HEK293 (cell line): ENCODE measurements around the gene TRMT44.

Source experiments
- CTCF ChIA-PET: fragments of 350-600 bp; formaldehyde crosslinking; extraction: SDS; loops from one replicate; lab custom pipeline; 2021; ENCODE audit warnings: antibody characterized with exemption; lab: Yijun Ruan, JAX
- POLR2A ChIA-PET: fragments of 300-600 bp; formaldehyde crosslinking; extraction: SDS; loops from one replicate; lab custom pipeline; 2020; ENCODE audit warnings: antibody characterized with exemption, inconsistent platforms; lab: Yijun Ruan, JAX
- H3K27ac ChIP-seq: fragments of 200-500 bp; sonication (Bioruptor generic); 2 replicates; pipeline ENCODE4 v1.5.1; 2014; ENCODE audit warnings: low read depth, low read length, control low read depth, inconsistent platforms; ENCODE audit errors: extremely low read depth
- H3K36me3 ChIP-seq, 2 experiments: fragments of 200-500 bp in 1 of 2; sonication (Bioruptor generic) in 1 of 2; 1 replicate in 1 of 2; 2 replicates in 1 of 2; pipeline ENCODE4 v1.5.1; 2014 to 2017; ENCODE audit warnings: inconsistent platforms in 2 of 2, low read length in 2 of 2; ENCODE audit not compliant: control insufficient read depth in 2 of 2, insufficient read depth in 1 of 2
- H3K4me1 ChIP-seq: fragments of 200-500 bp; sonication (Bioruptor generic); 2 replicates; pipeline ENCODE4 v1.5.1; 2014; ENCODE audit warnings: mild to moderate bottlenecking, low read length, inconsistent platforms; ENCODE audit not compliant: control insufficient read depth, insufficient read depth
- H3K4me3 ChIP-seq: 2 replicates; pipeline ENCODE4 v1.5.1; 2011; ENCODE audit warnings: low read depth, mild to moderate bottlenecking, control low read depth, low read length, moderate library complexity
- H3K9me3 ChIP-seq: fragments of 200-500 bp; sonication (Bioruptor generic); 2 replicates; pipeline ENCODE4 v1.5.1; 2014; ENCODE audit warnings: low read depth, low read length, inconsistent platforms; ENCODE audit not compliant: control insufficient read depth, insufficient read depth
- ZFHX2 ChIP-seq: fragments of 450-650 bp; formaldehyde crosslinking; conservative IDR thresholded peaks from 2 replicates; pipeline ENCODE4 v1.5.1; 2016; ENCODE audit warnings: missing biosample characterization, missing genetic modification characterization
- ZFP3 ChIP-seq: fragments of 450-650 bp; formaldehyde crosslinking; IDR thresholded peaks from 2 replicates; pipeline ENCODE4 v1.5.1; 2016; ENCODE audit warnings: low read depth, missing biosample characterization, missing genetic modification characterization
- ZIC2 ChIP-seq: fragments of 450-650 bp; formaldehyde crosslinking; IDR thresholded peaks from 2 replicates; pipeline ENCODE4 v1.5.1; 2016; ENCODE audit warnings: missing biosample characterization, missing genetic modification characterization
- ZNF121 ChIP-seq: fragments of 450-650 bp; formaldehyde crosslinking; IDR thresholded peaks from 2 replicates; pipeline ENCODE4 v1.5.1; 2016; ENCODE audit warnings: missing biosample characterization, missing genetic modification characterization
- ZNF146 ChIP-seq: fragments of 450-650 bp; formaldehyde crosslinking; IDR thresholded peaks from 2 replicates; pipeline ENCODE4 v1.5.1; 2016; ENCODE audit warnings: missing biosample characterization, missing genetic modification characterization
- ZNF155 ChIP-seq: fragments of 450-650 bp; formaldehyde crosslinking; IDR thresholded peaks from 2 replicates; pipeline ENCODE4 v1.5.1; 2016; ENCODE audit warnings: missing biosample characterization, missing genetic modification characterization
- ZNF24 ChIP-seq: fragments of 450-650 bp; formaldehyde crosslinking; IDR thresholded peaks from 2 replicates; pipeline ENCODE4 v1.5.1; 2016; ENCODE audit warnings: missing biosample characterization, missing genetic modification characterization
- ZNF335 ChIP-seq: fragments of 450-650 bp; formaldehyde crosslinking; conservative IDR thresholded peaks from 2 replicates; pipeline ENCODE4 v1.5.1; 2016; ENCODE audit warnings: missing biosample characterization, missing genetic modification characterization
- ZNF362 ChIP-seq: fragments of 450-650 bp; formaldehyde crosslinking; IDR thresholded peaks from 2 replicates; pipeline ENCODE4 v1.5.1; 2016; ENCODE audit warnings: missing biosample characterization, missing genetic modification characterization
- ZNF391 ChIP-seq: fragments of 450-650 bp; formaldehyde crosslinking; IDR thresholded peaks from 2 replicates; pipeline ENCODE4 v1.5.1; 2016; ENCODE audit warnings: low read depth, missing biosample characterization, missing genetic modification characterization, borderline replicate concordance
- ZNF555 ChIP-seq: fragments of 450-650 bp; formaldehyde crosslinking; conservative IDR thresholded peaks from 2 replicates; pipeline ENCODE4 v1.5.1; 2017; ENCODE audit warnings: missing biosample characterization, mild to moderate bottlenecking, missing genetic modification characterization, inconsistent platforms
- ZNF571 ChIP-seq: fragments of 450-650 bp; formaldehyde crosslinking; IDR thresholded peaks from 2 replicates; pipeline ENCODE4 v1.5.0; 2017; ENCODE audit warnings: missing biosample characterization, missing genetic modification characterization
- ZNF654 ChIP-seq: fragments of 450-650 bp; formaldehyde crosslinking; IDR thresholded peaks from 2 replicates; pipeline ENCODE4 v1.5.1; 2016; ENCODE audit warnings: low read depth, missing biosample characterization, missing genetic modification characterization
- ZNF837 ChIP-seq: fragments of 450-650 bp; formaldehyde crosslinking; IDR thresholded peaks from 2 replicates; pipeline ENCODE4 v1.5.1; 2016; ENCODE audit warnings: missing biosample characterization, missing genetic modification characterization
- TF ChIP-seq, protein P1 (sequence below): fragments of 450-650 bp; formaldehyde crosslinking; conservative IDR thresholded peaks from 2 replicates; pipeline ENCODE4 v1.5.1; 2016; ENCODE audit warnings: low read depth, missing biosample characterization, missing genetic modification characterization
- TF ChIP-seq, protein P2 (sequence below): fragments of 450-650 bp; formaldehyde crosslinking; IDR thresholded peaks from 2 replicates; pipeline ENCODE4 v1.5.1; 2016; ENCODE audit warnings: missing biosample characterization, missing genetic modification characterization
- TF ChIP-seq, protein P3 (sequence below): fragments of 450-650 bp; formaldehyde crosslinking; IDR thresholded peaks from 2 replicates; pipeline ENCODE4 v1.5.1; 2016; ENCODE audit warnings: missing biosample characterization, missing genetic modification characterization
- TF ChIP-seq, protein P4 (sequence below): fragments of 450-650 bp; formaldehyde crosslinking; IDR thresholded peaks from 2 replicates; pipeline ENCODE4 v1.5.1; 2016; ENCODE audit warnings: missing biosample characterization, missing genetic modification characterization
- TF ChIP-seq, protein P5 (sequence below): fragments of 450-650 bp; formaldehyde crosslinking; IDR thresholded peaks from 2 replicates; pipeline ENCODE4; 2016; ENCODE audit warnings: missing biosample characterization, missing genetic modification characterization

The TRMT44 gene

DNA sequence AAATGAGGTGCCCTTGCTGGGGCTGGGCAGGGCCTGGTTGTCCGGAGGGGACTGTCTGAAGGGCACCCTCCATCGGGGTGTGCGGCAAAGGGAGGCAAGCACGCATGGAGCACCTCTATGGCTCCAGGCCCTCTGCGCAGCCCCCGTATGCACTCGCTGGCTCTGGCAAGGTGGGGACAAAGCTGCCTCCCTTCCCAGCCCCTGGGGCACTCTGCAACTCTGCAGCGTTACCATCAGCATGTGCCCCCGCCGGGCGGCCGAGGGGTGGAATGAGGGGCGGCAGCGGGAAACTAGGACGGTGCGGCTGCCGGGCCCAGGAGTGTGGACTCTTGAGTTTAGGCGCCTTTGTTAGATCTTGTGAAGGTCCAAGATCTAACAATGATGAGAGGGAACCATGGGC is 26.4 kb downstream of the TRMT44 start (continued):
- TF ChIP-seq, protein P1, sequence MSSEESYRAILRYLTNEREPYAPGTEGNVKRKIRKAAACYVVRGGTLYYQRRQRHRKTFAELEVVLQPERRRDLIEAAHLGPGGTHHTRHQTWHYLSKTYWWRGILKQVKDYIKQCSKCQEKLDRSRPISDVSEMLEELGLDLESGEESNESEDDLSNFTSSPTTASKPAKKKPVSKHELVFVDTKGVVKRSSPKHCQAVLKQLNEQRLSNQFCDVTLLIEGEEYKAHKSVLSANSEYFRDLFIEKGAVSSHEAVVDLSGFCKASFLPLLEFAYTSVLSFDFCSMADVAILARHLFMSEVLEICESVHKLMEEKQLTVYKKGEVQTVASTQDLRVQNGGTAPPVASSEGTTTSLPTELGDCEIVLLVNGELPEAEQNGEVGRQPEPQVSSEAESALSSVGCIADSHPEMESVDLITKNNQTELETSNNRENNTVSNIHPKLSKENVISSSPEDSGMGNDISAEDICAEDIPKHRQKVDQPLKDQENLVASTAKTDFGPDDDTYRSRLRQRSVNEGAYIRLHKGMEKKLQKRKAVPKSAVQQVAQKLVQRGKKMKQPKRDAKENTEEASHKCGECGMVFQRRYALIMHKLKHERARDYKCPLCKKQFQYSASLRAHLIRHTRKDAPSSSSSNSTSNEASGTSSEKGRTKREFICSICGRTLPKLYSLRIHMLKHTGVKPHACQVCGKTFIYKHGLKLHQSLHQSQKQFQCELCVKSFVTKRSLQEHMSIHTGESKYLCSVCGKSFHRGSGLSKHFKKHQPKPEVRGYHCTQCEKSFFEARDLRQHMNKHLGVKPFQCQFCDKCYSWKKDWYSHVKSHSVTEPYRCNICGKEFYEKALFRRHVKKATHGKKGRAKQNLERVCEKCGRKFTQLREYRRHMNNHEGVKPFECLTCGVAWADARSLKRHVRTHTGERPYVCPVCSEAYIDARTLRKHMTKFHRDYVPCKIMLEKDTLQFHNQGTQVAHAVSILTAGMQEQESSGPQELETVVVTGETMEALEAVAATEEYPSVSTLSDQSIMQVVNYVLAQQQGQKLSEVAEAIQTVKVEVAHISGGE = no peak
- TF ChIP-seq ZNF24 (tag by site-specific recombination) = no peak
- no peak for TF ChIP-seq ZFHX2 (tag by site-specific recombination)
- no peak for TF ChIP-seq ZNF121 (tag by site-specific recombination)
- TF ChIP-seq, protein P2, sequence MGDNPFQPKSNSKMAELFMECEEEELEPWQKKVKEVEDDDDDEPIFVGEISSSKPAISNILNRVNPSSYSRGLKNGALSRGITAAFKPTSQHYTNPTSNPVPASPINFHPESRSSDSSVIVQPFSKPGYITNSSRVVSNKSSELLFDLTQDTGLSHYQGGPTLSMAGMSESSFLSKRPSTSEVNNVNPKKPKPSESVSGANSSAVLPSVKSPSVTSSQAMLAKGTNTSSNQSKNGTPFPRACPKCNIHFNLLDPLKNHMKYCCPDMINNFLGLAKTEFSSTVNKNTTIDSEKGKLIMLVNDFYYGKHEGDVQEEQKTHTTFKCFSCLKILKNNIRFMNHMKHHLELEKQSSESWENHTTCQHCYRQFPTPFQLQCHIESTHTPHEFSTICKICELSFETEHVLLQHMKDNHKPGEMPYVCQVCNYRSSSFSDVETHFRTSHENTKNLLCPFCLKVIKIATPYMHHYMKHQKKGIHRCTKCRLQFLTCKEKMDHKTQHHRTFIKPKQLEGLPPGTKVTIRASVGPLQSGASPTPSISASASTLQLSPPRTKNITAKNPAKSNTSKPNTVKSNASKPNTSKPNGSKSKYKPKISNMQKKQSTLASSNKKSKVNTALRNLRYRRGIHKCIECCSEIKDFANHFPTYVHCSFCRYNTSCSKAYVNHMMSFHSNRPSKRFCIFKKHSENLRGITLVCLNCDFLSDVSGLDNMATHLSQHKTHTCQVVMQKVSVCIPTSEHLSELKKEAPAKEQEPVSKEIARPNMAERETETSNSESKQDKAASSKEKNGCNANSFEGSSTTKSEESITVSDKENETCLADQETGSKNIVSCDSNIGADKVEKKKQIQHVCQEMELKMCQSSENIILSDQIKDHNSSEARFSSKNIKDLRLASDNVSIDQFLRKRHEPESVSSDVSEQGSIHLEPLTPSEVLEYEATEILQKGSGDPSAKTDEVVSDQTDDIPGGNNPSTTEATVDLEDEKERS (tag by site-specific recombination) = no peak
- TF ChIP-seq ZNF391 (tag by site-specific recombination) = no peak
- TF ChIP-seq ZNF362 (tag by site-specific recombination) = no peak
- TF ChIP-seq ZNF571 (tag by site-specific recombination) = no peak

- ChIA-PET POLR2A (interaction anchor here (0.9 kb wide), 1 partner anchor 121 kb away, joined by 3 read pairs; no protein-coding TSS in a partner anchor), CTCF (interaction anchor here (0.8 to 3.2 kb wide), 23 partner anchors 9 to 178 kb away, joined by 3 to 19 read pairs (median 4); partner anchors contain the start of gene CPZ)
- H3K27ac ChIP-seq = no peak overlapping the region
- no peak overlapping the region for H3K4me3 ChIP-seq
- no peaks in the 10 kb centered on the region for H3K4me1 ChIP-seq
- peaks cover 0 to 75% of the 10 kb centered on the region in 2 experiments; a peak in 1 of 3 replicates for H3K36me3 ChIP-seq
- no peaks in the 10 kb centered on the region for H3K9me3 ChIP-seq
- TF ChIP-seq, protein P3, sequence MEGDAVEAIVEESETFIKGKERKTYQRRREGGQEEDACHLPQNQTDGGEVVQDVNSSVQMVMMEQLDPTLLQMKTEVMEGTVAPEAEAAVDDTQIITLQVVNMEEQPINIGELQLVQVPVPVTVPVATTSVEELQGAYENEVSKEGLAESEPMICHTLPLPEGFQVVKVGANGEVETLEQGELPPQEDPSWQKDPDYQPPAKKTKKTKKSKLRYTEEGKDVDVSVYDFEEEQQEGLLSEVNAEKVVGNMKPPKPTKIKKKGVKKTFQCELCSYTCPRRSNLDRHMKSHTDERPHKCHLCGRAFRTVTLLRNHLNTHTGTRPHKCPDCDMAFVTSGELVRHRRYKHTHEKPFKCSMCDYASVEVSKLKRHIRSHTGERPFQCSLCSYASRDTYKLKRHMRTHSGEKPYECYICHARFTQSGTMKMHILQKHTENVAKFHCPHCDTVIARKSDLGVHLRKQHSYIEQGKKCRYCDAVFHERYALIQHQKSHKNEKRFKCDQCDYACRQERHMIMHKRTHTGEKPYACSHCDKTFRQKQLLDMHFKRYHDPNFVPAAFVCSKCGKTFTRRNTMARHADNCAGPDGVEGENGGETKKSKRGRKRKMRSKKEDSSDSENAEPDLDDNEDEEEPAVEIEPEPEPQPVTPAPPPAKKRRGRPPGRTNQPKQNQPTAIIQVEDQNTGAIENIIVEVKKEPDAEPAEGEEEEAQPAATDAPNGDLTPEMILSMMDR (tag by site-specific recombination) = peak; percentile 68
- TF ChIP-seq, protein P4, sequence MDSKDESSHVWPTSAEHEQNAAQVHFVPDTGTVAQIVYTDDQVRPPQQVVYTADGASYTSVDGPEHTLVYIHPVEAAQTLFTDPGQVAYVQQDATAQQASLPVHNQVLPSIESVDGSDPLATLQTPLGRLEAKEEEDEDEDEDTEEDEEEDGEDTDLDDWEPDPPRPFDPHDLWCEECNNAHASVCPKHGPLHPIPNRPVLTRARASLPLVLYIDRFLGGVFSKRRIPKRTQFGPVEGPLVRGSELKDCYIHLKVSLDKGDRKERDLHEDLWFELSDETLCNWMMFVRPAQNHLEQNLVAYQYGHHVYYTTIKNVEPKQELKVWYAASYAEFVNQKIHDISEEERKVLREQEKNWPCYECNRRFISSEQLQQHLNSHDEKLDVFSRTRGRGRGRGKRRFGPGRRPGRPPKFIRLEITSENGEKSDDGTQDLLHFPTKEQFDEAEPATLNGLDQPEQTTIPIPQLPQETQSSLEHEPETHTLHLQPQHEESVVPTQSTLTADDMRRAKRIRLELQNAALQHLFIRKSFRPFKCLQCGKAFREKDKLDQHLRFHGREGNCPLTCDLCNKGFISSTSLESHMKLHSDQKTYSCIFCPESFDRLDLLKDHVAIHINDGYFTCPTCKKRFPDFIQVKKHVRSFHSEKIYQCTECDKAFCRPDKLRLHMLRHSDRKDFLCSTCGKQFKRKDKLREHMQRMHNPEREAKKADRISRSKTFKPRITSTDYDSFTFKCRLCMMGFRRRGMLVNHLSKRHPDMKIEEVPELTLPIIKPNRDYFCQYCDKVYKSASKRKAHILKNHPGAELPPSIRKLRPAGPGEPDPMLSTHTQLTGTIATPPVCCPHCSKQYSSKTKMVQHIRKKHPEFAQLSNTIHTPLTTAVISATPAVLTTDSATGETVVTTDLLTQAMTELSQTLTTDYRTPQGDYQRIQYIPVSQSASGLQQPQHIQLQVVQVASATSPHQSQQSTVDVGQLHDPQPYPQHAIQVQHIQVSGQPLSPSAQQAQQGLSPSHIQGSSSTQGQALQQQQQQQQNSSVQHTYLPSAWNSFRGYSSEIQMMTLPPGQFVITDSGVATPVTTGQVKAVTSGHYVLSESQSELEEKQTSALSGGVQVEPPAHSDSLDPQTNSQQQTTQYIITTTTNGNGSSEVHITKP (tag by site-specific recombination) = no peak
- peak; percentile 56 for TF ChIP-seq ZNF654 (tag by site-specific recombination)
- TF ChIP-seq ZNF155 = no peak
- TF ChIP-seq ZFP3 (tag by site-specific recombination) = no peak
- no peak for TF ChIP-seq ZNF555
- no peak for TF ChIP-seq ZNF146
- TF ChIP-seq ZNF837 (tag by site-specific recombination) = no peak
- TF ChIP-seq ZNF335 (tag by site-specific recombination) = peak; percentile 86
- peak; percentile 39; the same call in 1 of the 2 replicates for TF ChIP-seq ZIC2
- TF ChIP-seq, protein P5, sequence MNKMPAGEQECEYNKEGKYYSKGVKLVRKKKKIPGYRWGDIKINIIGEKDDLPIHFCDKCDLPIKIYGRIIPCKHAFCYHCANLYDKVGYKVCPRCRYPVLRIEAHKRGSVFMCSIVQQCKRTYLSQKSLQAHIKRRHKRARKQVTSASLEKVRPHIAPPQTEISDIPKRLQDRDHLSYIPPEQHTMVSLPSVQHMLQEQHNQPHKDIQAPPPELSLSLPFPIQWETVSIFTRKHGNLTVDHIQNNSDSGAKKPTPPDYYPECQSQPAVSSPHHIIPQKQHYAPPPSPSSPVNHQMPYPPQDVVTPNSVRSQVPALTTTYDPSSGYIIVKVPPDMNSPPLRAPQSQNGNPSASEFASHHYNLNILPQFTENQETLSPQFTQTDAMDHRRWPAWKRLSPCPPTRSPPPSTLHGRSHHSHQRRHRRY (tag by site-specific recombination) = no peak
Observed at GRCh38 chr4:8468746-8469535, 28.4 kb downstream of the TRMT44 start.
